Activated CD4-positive, alpha-beta T cell treated with anti-CD3 and anti-CD28 coated beads, Interleukin-2, amount 10 ng/mL, durations not matched to agents 7 days and 5 days (primary cell): ENCODE results near the gene URB1. TPM values are rescaled to one million over a fixed set of nuclear protein-coding genes. Genes with fewer than 3 reads are reported as not detected.
"Not testable (repeated sequence)": the region's sequence is repeated elsewhere in the genome, so short reads cannot be mapped to it uniquely, and the experiment has no call there.

Experiments
- CTCF ChIA-PET: fragments of 350-600 bp; sonication (Branson Sonifier 250); formaldehyde crosslinking; loops from one replicate; lab custom pipeline; 2021; ENCODE audit warnings: antibody characterized with exemption; lab: Charles Lee
- POLR2A ChIA-PET: fragments of 350-600 bp; sonication (Branson Sonifier 250); formaldehyde crosslinking; loops from one replicate; lab custom pipeline; 2021; ENCODE audit warnings: antibody characterized with exemption; lab: Charles Lee
- DNase-seq: peaks from one replicate; pipeline ENCODE4 v3.0.0-alpha.2; 2020
- H3K27ac Mint-ChIP-seq: one replicate; pipeline ENCODE4 v1.8.0; 2021; ENCODE audit warnings: mild to moderate bottlenecking, moderate library complexity, mixed read lengths
- H3K27me3 Mint-ChIP-seq: one replicate; pipeline ENCODE4 v1.8.0; 2021; ENCODE audit warnings: mixed read lengths
- H3K36me3 Mint-ChIP-seq: one replicate; pipeline ENCODE4 v1.8.0; 2021; ENCODE audit warnings: low read depth, mixed read lengths
- H3K4me1 Mint-ChIP-seq: one replicate; pipeline ENCODE4 v1.8.0; 2021; ENCODE audit warnings: mixed read lengths
- H3K4me3 Mint-ChIP-seq: one replicate; pipeline ENCODE4 v1.8.0; 2021; ENCODE audit warnings: mild to moderate bottlenecking, moderate library complexity, mixed read lengths
- H3K9me3 Mint-ChIP-seq: one replicate; pipeline ENCODE4 v1.8.0; 2021; ENCODE audit warnings: mixed read lengths
- total RNA-seq, 2 experiments: library from RNA; stranded (reverse); gene quantifications; one replicate each; pipeline ENCODE4 v1.2.3, GENCODE V29; 2021

The URB1 gene
- total RNA-seq, 2 experiments from 2014 or later, result 16.3 to 16.9 TPM

- DNase-seq, H3K27me3 Mint-ChIP-seq, H3K4me3 Mint-ChIP-seq, POLR2A ChIA-PET, H3K27ac Mint-ChIP-seq, H3K9me3 Mint-ChIP-seq, CTCF ChIA-PET, H3K4me1 Mint-ChIP-seq: not testable (repeated sequence)
- H3K36me3 Mint-ChIP-seq, result peaks cover 10% of the 10 kb centered on the region
These were observed 127.5 kb downstream of the URB1 start for GRCh38 chr21:32265321-32265720.

- no peak overlapping the region for H3K4me3 Mint-ChIP-seq
- H3K9me3 Mint-ChIP-seq, result no peaks in the 10 kb centered on the region
- ChIA-PET POLR2A (no interaction called here), CTCF (no interaction called here)
- no peak for DNase-seq
- no peaks in the 10 kb centered on the region for H3K27me3 Mint-ChIP-seq
- no peaks in the 10 kb centered on the region for H3K4me1 Mint-ChIP-seq
- peaks cover 5% of the 10 kb centered on the region for H3K36me3 Mint-ChIP-seq
- H3K27ac Mint-ChIP-seq, result no peak overlapping the region
These were observed 130.9 kb downstream of the URB1 start for GRCh38 chr21:32261929-32262328.

Other genes starting within 250 kb of the URB1 start
- 10 to 100 TPM; 18.6 to 19.6 TPM for gene MIS18A, start 114.0 kb downstream of the URB1 start, total RNA-seq
- gene MRAP, start 94.2 kb downstream of the URB1 start, total RNA-seq, result not detected
- 1 to 10 TPM; 4.8 to 5.4 TPM for gene EVA1C, start 19.7 kb upstream of the URB1 start, total RNA-seq
- gene TCP10L, start 192.5 kb upstream of the URB1 start, total RNA-seq, result under 1 TPM; 0.71 to 0.72 TPM
- 10 to 100 TPM; 32.6 to 40.2 TPM for gene CFAP298, start 219.4 kb upstream of the URB1 start, total RNA-seq